ENCODE results near the gene IL27RA.
A peak's percentile ranks its signal among the peaks of the same experiment; 100 is the strongest.

The IL27RA gene

DNA sequence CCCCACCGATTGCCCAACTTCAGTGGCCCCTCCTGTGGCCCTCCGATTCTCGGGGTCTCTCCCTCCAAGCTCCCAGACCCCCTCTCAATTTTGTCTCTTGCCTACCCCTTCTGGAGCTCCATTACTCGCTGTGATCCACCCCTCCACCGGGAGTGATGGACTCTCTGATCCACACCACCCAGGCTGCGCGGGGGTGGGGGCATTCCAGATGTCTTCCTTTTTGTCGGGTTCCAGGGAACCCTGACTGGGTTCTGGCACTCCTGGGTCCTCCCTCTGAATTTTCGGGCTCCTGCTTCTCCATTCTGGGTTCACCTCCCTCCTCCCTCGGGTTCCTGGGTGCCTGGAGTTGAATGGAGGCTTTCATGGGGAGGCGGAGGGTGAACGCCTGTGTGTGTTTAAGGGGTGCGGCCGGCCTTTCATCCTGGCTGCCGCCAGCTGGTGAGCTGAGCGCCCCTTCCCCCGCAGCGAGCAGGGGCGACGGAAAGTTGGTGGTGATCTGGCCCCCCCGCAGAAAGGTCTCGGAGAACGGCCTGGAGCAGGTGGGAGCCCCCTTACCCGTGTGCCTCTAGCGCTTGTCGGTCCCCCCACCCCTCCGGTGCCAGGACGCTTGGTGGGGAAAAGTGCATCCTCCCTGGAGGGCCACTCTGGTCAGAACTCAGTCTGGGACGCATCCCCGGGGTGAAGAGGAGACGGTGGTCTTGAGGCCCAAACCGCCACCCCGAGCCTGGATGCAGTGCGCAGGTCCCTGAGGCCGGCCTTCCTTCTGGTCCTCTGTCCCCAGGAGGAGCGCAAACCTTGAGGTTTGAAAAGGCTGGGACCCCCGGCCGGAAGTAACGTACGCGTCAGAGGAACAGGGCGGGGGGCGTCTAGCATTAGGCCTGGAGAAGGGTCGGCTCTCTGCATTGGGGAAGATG lies 42.6 kb downstream of the IL27RA start:
- TF ChIP-seq TAF1 (IDR thresholded peaks at IDR 0.05; ENCODE audit: borderline replicate concordance, insufficient read depth, low read length) (no peak), SIN3A (IDR thresholded peaks at IDR 0.05; ENCODE audit: borderline replicate concordance, insufficient read depth, low read length) (no peak), FOXP2 (optimal IDR thresholded peaks at IDR 0.05; ENCODE audit: borderline replicate concordance, extremely low read depth, extremely low read length, insufficient read depth) (no peak), POLR2AphosphoS5 (IDR thresholded peaks at IDR 0.05; ENCODE audit: low read depth, low read length) (no peak)
- TF ChIP-seq, protein P1, sequence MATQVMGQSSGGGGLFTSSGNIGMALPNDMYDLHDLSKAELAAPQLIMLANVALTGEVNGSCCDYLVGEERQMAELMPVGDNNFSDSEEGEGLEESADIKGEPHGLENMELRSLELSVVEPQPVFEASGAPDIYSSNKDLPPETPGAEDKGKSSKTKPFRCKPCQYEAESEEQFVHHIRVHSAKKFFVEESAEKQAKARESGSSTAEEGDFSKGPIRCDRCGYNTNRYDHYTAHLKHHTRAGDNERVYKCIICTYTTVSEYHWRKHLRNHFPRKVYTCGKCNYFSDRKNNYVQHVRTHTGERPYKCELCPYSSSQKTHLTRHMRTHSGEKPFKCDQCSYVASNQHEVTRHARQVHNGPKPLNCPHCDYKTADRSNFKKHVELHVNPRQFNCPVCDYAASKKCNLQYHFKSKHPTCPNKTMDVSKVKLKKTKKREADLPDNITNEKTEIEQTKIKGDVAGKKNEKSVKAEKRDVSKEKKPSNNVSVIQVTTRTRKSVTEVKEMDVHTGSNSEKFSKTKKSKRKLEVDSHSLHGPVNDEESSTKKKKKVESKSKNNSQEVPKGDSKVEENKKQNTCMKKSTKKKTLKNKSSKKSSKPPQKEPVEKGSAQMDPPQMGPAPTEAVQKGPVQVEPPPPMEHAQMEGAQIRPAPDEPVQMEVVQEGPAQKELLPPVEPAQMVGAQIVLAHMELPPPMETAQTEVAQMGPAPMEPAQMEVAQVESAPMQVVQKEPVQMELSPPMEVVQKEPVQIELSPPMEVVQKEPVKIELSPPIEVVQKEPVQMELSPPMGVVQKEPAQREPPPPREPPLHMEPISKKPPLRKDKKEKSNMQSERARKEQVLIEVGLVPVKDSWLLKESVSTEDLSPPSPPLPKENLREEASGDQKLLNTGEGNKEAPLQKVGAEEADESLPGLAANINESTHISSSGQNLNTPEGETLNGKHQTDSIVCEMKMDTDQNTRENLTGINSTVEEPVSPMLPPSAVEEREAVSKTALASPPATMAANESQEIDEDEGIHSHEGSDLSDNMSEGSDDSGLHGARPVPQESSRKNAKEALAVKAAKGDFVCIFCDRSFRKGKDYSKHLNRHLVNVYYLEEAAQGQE (IDR thresholded peaks at IDR 0.05; ENCODE audit: insufficient read depth in 1 of 2, low read depth in 2 of 2, low read length in 2 of 2), result no peak

DNA sequence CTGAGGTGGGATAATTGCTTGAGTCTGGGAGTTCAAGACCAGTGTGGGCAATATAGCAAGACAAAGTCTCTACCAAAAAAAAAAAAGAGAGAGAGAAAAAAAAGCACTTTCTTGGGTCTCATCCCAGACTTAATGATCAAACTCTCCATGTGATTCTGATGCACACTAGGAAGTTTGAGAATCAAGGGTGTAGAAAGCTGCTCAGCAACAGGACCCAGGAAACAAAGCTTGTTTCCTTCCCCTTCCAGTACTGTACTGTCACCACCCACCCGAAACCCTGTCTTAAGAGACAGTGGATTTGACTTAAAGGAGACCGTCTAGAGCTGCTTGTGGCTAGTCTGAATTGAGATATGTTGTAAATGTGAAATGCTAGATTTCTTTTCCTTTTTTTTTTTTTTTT lies 46.8 kb downstream of the IL27RA start:
- no peak for TF ChIP-seq TAF1 (IDR thresholded peaks at IDR 0.05; ENCODE audit: borderline replicate concordance, insufficient read depth, low read length)
- TF ChIP-seq FOXP2 (optimal IDR thresholded peaks at IDR 0.05; ENCODE audit: borderline replicate concordance, extremely low read depth, extremely low read length, insufficient read depth), result no peak
- TF ChIP-seq, protein P1 (IDR thresholded peaks at IDR 0.05; ENCODE audit: insufficient read depth in 1 of 2, low read depth in 2 of 2, low read length in 2 of 2), result no peak
- no peak for TF ChIP-seq SIN3A (IDR thresholded peaks at IDR 0.05; ENCODE audit: borderline replicate concordance, insufficient read depth, low read length)
- TF ChIP-seq POLR2AphosphoS5 (IDR thresholded peaks at IDR 0.05; ENCODE audit: low read depth, low read length), result no peak

DNA sequence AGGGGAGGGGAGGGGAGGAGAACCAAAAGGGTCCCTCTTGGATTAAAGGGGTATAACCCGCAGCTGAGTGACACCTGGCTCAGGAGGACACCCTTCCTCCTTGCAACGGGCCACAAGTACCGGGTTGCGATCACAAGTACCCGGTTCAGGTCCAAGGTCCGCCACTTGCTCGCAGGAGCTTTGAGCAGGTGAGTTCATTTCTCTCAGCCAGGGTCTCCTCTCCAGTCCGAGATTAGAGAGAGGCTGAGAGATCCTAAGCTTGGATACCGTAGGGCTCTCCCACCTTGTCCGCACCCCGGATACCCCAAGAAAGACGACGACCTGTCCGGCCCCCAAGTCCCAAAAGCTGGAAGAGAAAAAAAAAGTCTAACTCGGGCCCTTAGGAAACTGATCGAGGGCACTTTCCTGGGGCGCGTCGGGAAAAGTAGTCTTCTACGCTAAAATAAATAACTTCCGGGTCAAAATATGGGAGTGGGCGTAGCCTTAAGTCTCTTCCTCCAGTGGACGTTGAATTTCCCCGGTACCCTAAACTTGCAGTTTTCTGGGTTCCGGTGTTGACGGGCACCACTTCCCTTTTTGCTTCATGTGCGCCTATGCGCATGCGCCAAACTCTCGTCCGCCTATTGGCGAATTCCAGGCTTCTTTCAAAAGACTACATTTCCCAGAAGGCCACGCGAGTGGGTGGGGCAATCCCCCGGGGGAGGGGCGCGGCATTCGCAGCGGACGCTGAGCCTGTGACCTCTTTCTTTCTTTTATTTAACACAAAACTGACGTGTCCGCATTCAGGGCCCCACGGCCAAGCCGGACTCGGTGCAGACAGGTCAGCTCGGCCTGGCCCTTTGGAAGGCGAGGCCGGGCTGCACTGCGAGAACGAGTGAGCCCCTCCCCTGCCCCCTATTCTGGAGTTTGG lies 49.6 kb downstream of the IL27RA start:
- TF ChIP-seq POLR2AphosphoS5 (IDR thresholded peaks at IDR 0.05; ENCODE audit: low read depth, low read length) (peak; percentile 77; the same call in 1 of the 2 replicates), FOXP2 (optimal IDR thresholded peaks at IDR 0.05; ENCODE audit: borderline replicate concordance, extremely low read depth, extremely low read length, insufficient read depth) (no peak)

DNA sequence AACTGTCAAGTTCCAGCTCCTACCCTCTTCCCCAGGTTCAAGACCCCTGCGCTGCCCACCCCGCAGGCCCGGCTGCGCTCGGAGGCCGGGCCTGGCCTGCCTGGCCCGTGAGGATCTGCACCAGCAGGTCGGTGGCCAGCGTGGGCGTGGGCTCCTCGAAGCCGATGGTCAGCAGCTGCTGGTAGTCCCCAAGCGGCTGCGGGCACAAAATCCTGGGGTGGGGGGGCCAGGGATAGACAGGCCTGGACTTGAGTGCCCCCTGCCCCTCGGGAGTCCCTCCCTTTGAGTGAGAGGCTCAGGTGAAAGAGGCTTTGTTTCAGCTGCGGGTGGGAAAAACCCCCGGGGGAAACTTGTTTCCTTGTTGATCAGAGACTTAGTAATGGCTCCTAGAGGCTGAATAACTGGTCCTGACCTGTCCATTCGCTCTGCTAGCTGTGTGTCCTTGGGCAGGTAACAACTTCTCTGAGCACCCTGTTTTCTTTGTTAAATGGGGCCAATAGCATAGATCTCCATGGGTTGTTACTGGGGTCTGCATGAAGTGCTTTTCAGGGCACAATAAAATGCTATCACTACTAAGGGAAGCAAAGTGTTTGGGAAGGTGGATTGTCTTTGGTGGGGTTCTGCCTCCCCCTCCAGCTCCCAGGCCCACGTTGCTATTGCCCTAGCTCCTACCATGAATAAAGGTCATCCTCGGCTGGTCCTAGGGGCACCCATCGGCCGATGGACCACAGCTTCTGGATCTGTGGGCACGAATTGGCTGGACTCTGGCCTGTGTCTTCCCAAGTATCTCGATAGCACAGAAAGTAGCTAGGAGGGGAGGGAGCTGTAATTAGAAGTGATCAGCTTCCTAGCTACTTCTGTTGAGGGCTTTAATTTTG lies 50.5 kb downstream of the IL27RA start:
- TF ChIP-seq POLR2AphosphoS5 (IDR thresholded peaks at IDR 0.05; ENCODE audit: low read depth, low read length) (no peak), SIN3A (IDR thresholded peaks at IDR 0.05; ENCODE audit: borderline replicate concordance, insufficient read depth, low read length) (no peak), TAF1 (IDR thresholded peaks at IDR 0.05; ENCODE audit: borderline replicate concordance, insufficient read depth, low read length) (no peak), FOXP2 (optimal IDR thresholded peaks at IDR 0.05; ENCODE audit: borderline replicate concordance, extremely low read depth, extremely low read length, insufficient read depth) (no peak)
- TF ChIP-seq, protein P1 (IDR thresholded peaks at IDR 0.05; ENCODE audit: insufficient read depth in 1 of 2, low read depth in 2 of 2, low read length in 2 of 2), result no peak

DNA sequence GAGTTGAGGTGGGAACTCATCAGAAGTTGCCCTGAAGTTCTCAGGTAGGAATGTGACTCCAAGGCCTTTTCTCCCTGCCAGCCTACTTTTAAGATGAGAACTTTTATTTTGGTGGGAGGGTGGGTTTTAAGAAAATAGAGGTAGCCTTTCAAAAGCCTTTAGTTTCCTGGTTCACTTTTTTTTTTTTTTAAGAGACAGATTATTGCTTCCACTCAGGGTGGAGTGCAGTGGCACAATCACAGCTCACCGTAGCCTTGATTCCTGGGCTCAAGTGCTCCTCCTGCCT lies 51.1 kb downstream of the IL27RA start:
- no peak for TF ChIP-seq SIN3A (IDR thresholded peaks at IDR 0.05; ENCODE audit: borderline replicate concordance, insufficient read depth, low read length)
- no peak for TF ChIP-seq POLR2AphosphoS5 (IDR thresholded peaks at IDR 0.05; ENCODE audit: low read depth, low read length)
- TF ChIP-seq TAF1 (IDR thresholded peaks at IDR 0.05; ENCODE audit: borderline replicate concordance, insufficient read depth, low read length), result no peak
- TF ChIP-seq, protein P1 (IDR thresholded peaks at IDR 0.05; ENCODE audit: insufficient read depth in 1 of 2, low read depth in 2 of 2, low read length in 2 of 2), result no peak
- no peak for TF ChIP-seq FOXP2 (optimal IDR thresholded peaks at IDR 0.05; ENCODE audit: borderline replicate concordance, extremely low read depth, extremely low read length, insufficient read depth)

All from PFSK-1 (cell line).